Measurements from ENCODE around the gene LSS. TPM values are rescaled to one million over a fixed set of nuclear protein-coding genes. Genes with fewer than 3 reads are reported as not detected.

Gene LSS
- total and polyA plus RNA-seq, 2 of the 8 experiments (the other 6 are each of a cell fraction or from before 2014, with no cell fraction given): 96.1 to 123 TPM

DNA sequence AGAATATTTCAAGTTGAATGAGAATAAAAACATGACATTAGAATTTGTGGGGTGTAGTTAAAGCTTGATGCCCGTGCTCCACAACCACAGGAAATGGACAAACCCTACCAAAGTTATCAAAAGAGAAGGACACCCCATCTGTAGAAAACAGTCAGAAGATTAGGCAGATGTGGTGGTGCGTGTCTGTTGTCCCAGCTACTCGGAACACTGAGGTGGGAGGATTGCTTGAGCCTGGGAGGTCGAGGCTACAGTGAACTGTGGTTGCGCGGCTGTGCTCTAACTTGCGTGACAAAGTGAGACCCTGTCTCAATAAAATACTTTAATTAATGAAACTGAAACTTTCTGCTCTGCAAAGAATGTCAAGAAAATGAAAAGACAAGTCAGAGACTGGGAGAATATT lies 42.9 kb downstream of the LSS start (continued):
- TF ChIP-seq, protein P1, sequence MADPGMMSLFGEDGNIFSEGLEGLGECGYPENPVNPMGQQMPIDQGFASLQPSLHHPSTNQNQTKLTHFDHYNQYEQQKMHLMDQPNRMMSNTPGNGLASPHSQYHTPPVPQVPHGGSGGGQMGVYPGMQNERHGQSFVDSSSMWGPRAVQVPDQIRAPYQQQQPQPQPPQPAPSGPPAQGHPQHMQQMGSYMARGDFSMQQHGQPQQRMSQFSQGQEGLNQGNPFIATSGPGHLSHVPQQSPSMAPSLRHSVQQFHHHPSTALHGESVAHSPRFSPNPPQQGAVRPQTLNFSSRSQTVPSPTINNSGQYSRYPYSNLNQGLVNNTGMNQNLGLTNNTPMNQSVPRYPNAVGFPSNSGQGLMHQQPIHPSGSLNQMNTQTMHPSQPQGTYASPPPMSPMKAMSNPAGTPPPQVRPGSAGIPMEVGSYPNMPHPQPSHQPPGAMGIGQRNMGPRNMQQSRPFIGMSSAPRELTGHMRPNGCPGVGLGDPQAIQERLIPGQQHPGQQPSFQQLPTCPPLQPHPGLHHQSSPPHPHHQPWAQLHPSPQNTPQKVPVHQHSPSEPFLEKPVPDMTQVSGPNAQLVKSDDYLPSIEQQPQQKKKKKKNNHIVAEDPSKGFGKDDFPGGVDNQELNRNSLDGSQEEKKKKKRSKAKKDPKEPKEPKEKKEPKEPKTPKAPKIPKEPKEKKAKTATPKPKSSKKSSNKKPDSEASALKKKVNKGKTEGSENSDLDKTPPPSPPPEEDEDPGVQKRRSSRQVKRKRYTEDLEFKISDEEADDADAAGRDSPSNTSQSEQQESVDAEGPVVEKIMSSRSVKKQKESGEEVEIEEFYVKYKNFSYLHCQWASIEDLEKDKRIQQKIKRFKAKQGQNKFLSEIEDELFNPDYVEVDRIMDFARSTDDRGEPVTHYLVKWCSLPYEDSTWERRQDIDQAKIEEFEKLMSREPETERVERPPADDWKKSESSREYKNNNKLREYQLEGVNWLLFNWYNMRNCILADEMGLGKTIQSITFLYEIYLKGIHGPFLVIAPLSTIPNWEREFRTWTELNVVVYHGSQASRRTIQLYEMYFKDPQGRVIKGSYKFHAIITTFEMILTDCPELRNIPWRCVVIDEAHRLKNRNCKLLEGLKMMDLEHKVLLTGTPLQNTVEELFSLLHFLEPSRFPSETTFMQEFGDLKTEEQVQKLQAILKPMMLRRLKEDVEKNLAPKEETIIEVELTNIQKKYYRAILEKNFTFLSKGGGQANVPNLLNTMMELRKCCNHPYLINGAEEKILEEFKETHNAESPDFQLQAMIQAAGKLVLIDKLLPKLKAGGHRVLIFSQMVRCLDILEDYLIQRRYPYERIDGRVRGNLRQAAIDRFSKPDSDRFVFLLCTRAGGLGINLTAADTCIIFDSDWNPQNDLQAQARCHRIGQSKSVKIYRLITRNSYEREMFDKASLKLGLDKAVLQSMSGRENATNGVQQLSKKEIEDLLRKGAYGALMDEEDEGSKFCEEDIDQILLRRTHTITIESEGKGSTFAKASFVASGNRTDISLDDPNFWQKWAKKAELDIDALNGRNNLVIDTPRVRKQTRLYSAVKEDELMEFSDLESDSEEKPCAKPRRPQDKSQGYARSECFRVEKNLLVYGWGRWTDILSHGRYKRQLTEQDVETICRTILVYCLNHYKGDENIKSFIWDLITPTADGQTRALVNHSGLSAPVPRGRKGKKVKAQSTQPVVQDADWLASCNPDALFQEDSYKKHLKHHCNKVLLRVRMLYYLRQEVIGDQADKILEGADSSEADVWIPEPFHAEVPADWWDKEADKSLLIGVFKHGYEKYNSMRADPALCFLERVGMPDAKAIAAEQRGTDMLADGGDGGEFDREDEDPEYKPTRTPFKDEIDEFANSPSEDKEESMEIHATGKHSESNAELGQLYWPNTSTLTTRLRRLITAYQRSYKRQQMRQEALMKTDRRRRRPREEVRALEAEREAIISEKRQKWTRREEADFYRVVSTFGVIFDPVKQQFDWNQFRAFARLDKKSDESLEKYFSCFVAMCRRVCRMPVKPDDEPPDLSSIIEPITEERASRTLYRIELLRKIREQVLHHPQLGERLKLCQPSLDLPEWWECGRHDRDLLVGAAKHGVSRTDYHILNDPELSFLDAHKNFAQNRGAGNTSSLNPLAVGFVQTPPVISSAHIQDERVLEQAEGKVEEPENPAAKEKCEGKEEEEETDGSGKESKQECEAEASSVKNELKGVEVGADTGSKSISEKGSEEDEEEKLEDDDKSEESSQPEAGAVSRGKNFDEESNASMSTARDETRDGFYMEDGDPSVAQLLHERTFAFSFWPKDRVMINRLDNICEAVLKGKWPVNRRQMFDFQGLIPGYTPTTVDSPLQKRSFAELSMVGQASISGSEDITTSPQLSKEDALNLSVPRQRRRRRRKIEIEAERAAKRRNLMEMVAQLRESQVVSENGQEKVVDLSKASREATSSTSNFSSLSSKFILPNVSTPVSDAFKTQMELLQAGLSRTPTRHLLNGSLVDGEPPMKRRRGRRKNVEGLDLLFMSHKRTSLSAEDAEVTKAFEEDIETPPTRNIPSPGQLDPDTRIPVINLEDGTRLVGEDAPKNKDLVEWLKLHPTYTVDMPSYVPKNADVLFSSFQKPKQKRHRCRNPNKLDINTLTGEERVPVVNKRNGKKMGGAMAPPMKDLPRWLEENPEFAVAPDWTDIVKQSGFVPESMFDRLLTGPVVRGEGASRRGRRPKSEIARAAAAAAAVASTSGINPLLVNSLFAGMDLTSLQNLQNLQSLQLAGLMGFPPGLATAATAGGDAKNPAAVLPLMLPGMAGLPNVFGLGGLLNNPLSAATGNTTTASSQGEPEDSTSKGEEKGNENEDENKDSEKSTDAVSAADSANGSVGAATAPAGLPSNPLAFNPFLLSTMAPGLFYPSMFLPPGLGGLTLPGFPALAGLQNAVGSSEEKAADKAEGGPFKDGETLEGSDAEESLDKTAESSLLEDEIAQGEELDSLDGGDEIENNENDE (IDR thresholded peaks at IDR 0.05; ENCODE audit: insufficient replicate concordance, low read length): no peak
- no peak for TF ChIP-seq CBX8 (IDR thresholded peaks at IDR 0.05; ENCODE audit: borderline replicate concordance, low read depth, low read length)
- TF ChIP-seq RNF2 (IDR thresholded peaks at IDR 0.05; ENCODE audit: borderline replicate concordance, low read depth, low read length, missing control alignments, poor library complexity, severe bottlenecking): no peak
- TF ChIP-seq JUND (IDR thresholded peaks at IDR 0.05; ENCODE audit: low read length): no peak
- no peak for TF ChIP-seq ASH2L (IDR thresholded peaks at IDR 0.05; ENCODE audit: low read length)
- no peak for TF ChIP-seq CREB1 (IDR thresholded peaks at IDR 0.05)
- no peak for TF ChIP-seq GABPA (IDR thresholded peaks at IDR 0.05; ENCODE audit: borderline replicate concordance, insufficient read depth, low read length)
- no peak for TF ChIP-seq TCF12 (IDR thresholded peaks at IDR 0.05; ENCODE audit: low read depth, low read length)
- TF ChIP-seq EGR1 (IDR thresholded peaks at IDR 0.05; ENCODE audit: borderline replicate concordance, low read depth, low read length): no peak

Measured in H1 (cell line).